GM12874 (cell line): ENCODE measurements around the gene RHOA.

Source experiments
- CTCF ChIP-seq: IDR thresholded peaks from 2 replicates; pipeline ENCODE4 v1.5.1; 2011; ENCODE audit warnings: low read depth, mild to moderate bottlenecking, control low read depth, low read length, moderate library complexity; ENCODE audit not compliant: insufficient read depth

RHOA gene

GRCh38 chr3:49389297-49389696 lies 22.5 kb downstream of the RHOA start:
- TF ChIP-seq CTCF, result no peak

- TF ChIP-seq CTCF, result no peak
Observed at GRCh38 chr3:49388289-49388820, 23.4 kb downstream of the RHOA start.

- no peak for TF ChIP-seq CTCF
Observed at GRCh38 chr3:49387721-49388120, 24.1 kb downstream of the RHOA start.

- no peak for TF ChIP-seq CTCF
Observed at GRCh38 chr3:49386056-49386756, 25.6 kb downstream of the RHOA start.

- TF ChIP-seq CTCF, result no peak
Observed at GRCh38 chr3:49385617-49386016, 26.2 kb downstream of the RHOA start.

- no peak for TF ChIP-seq CTCF
Observed at GRCh38 chr3:49383387-49383786, 28.4 kb downstream of the RHOA start.

GRCh38 chr3:49378249-49378895 lies 33.4 kb downstream of the RHOA start:
- TF ChIP-seq CTCF, result no peak
